ENCODE measurements around the gene KRTAP2-1.

DNA sequence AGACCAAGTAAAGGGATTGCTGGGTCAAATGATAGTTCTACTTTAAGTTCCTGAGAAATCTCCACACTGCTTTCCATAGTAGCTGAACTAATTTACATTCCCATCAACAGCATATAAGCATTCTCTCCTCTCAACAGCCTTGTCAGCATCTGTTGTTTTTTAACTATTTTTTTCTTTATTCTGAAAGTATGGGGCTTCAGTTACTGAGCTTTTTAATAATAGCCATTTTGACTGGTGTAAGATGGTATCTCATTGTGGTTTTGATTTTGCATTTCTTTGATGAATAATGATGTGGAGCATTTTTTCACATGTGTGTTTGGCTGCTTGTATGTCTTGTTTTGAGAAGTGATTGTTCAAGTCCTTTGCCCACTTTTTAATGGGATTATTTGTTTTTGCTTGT, 5.5 kb upstream of the KRTAP2-1 start:
- TF ChIP-seq, protein P1, sequence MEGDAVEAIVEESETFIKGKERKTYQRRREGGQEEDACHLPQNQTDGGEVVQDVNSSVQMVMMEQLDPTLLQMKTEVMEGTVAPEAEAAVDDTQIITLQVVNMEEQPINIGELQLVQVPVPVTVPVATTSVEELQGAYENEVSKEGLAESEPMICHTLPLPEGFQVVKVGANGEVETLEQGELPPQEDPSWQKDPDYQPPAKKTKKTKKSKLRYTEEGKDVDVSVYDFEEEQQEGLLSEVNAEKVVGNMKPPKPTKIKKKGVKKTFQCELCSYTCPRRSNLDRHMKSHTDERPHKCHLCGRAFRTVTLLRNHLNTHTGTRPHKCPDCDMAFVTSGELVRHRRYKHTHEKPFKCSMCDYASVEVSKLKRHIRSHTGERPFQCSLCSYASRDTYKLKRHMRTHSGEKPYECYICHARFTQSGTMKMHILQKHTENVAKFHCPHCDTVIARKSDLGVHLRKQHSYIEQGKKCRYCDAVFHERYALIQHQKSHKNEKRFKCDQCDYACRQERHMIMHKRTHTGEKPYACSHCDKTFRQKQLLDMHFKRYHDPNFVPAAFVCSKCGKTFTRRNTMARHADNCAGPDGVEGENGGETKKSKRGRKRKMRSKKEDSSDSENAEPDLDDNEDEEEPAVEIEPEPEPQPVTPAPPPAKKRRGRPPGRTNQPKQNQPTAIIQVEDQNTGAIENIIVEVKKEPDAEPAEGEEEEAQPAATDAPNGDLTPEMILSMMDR (conservative IDR thresholded peaks at IDR 0.05; ENCODE audit: low read depth, low read length) = no peak
- TF ChIP-seq EZH2 (IDR thresholded peaks at IDR 0.05; ENCODE audit: low read length, unreplicated experiment) = no peak

All from PC-3 (cell line).